ENCODE results near the gene OARD1. TPM values are rescaled to one million over a fixed set of nuclear protein-coding genes. Genes with fewer than 3 reads are reported as not detected.

The OARD1 gene
- total RNA-seq, 1 experiment from 2014 or later, result 35.0 TPM

DNA sequence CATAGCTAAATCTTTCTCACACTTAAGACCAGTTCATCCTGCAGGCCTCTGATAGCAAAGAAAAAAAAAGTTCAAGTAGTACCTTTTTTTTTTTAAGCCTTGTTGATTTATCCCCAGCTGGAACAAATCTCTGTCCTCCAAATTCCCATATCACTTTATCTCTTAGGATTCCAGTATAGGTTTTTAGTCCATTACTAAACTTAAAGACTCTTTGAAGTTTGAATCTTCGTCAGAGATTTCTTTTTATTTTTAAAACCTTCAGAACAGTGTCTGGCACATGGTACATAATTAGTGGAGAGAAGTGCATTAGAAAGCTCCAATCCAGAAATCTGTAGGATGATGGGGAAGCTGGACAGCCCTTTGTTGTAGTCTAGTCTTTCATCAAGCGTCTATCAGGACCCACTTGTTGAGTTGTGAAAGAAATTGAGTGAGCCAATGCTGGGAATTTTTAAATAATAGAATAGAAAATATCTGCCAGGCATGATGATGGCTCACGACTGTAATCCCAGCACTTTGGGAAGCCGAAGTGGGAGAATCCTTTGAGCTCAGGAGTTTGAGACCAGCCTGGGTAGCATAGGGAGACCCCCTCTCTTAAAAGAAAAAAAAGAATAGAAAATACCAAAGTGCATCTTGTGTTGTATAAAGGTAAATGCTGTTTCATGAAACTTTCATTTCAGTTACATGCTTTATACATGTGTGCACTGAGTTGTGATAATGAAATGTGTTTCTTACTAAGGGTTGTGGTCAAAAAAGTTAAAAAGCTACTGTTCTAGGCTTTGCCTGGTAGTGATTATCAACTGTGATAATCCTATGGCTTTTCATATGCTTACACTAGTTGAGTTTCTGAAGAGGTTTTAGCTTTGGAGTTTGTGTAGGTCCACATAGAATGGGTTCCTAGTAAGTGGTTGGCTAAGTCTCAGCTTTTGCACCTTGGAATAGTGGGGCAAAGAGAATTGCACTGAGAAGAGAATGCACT is 3.8 kb upstream of the OARD1 start:
- H4K20me1 ChIP-seq (ENCODE audit: insufficient read depth), result peaks cover 49% of the 10 kb centered on the region
- H3K27ac ChIP-seq, result no peak overlapping the region
- ChIA-PET POLR2A (ENCODE audit: unreplicated experiment) (no interaction called here), CTCF (no interaction called here)
- peak overlapping the region; percentile 91 for H3K4me2 ChIP-seq
- H2AFZ ChIP-seq, result no peak overlapping the region
- BruUV-seq (replicated peaks), result no TSS peak
- peaks cover 71% of the 10 kb centered on the region for H3K79me2 ChIP-seq (ENCODE audit: low read depth)
- H3K4me3 ChIP-seq, result 0 out of 2 replicates have a peak overlapping the region, but pooled peaks have one; percentile 82
- no peak for TF ChIP-seq EZH2 (IDR thresholded peaks at IDR 0.05; ENCODE audit: low read depth)
- TF ChIP-seq CTCF (conservative IDR thresholded peaks at IDR 0.05), result no peak
- DNase-seq, result no peak
- intact Hi-C loops (cut with micrococcal nuclease; ENCODE audit: unreplicated experiment), result loop anchor here (5.0 kb wide), 1 partner anchor 1964 kb away; no protein-coding TSS in a partner anchor
- H3F3A ChIP-seq (ENCODE audit: insufficient read depth, low read depth), result peaks cover 31% of the 10 kb centered on the region
- peaks cover 33% of the 10 kb centered on the region for H3K36me3 ChIP-seq (ENCODE audit: low read depth)
- no peaks in the 10 kb centered on the region for H3K9me3 ChIP-seq (ENCODE audit: insufficient read depth, low read depth)
- peaks cover 20% of the 10 kb centered on the region for H3K4me1 ChIP-seq (replicated peaks; ENCODE audit: insufficient read depth)
- H3K27me3 ChIP-seq (ENCODE audit: insufficient read depth, low read depth), result no peaks in the 10 kb centered on the region
- H3K9me2 ChIP-seq (ENCODE audit: insufficient read depth), result no peaks in the 10 kb centered on the region

DNA sequence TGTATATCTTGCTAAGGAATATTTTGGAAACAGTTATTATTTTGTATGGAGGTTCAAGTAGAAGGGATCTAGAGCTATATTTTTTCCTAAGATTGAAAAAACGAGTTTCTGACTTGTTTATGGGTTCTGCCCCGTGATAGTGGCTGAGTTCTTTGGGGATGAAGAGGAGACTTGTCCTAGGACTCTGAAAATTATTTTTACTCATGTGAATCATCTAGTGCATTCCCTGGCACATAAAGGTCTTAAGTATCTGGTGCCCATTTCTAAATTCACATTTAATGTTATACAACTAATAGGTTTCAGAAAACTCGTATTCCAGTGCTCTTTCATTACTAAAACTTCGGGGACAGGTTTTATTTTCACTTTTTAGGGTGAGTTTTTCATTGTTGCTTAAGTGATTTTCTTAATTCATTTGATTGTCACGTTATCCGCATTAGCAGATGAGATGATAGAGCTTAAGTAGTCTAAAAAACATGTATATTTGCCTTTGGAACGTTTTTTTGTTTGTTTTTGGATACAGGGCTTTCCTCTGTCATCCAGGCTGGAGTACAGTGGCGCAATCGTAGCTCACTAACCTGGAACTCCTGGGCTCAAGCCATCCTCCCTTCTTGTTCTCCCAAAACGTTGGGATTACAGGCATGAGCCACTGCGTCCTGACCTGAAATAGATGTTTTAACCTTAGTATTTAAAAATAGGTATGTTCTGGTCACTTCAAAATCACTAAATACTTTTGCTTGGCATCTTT is 2.7 kb upstream of the OARD1 start:
- BruUV-seq (replicated peaks), result no TSS peak
- H3K79me2 ChIP-seq (ENCODE audit: low read depth), result peaks cover 74% of the 10 kb centered on the region
- no peaks in the 10 kb centered on the region for H3K27me3 ChIP-seq (ENCODE audit: insufficient read depth, low read depth)
- no peak for TF ChIP-seq CTCF (conservative IDR thresholded peaks at IDR 0.05)
- POLR2A ChIA-PET (ENCODE audit: unreplicated experiment), result no interaction called here
- CTCF ChIA-PET, result interaction anchor here (0.8 kb wide), 1 partner anchor 47 kb away, joined by 4 read pairs; no protein-coding TSS in a partner anchor
- 0 out of 2 replicates have a peak overlapping the region, but pooled peaks have one; percentile 86 for H2AFZ ChIP-seq
- no peak for DNase-seq
- H3F3A ChIP-seq (ENCODE audit: insufficient read depth, low read depth), result peaks cover 34% of the 10 kb centered on the region
- H3K9me3 ChIP-seq (ENCODE audit: insufficient read depth, low read depth), result no peaks in the 10 kb centered on the region
- H3K27ac ChIP-seq, result no peak overlapping the region
- H3K4me3 ChIP-seq, result peak overlapping the region; percentile 82
- peak overlapping the region; percentile 91 for H3K4me2 ChIP-seq
- peaks cover 38% of the 10 kb centered on the region for H4K20me1 ChIP-seq (ENCODE audit: insufficient read depth)
- peaks cover 24% of the 10 kb centered on the region for H3K36me3 ChIP-seq (ENCODE audit: low read depth)
- H3K4me1 ChIP-seq (replicated peaks; ENCODE audit: insufficient read depth), result peaks cover 30% of the 10 kb centered on the region
- H3K9me2 ChIP-seq (ENCODE audit: insufficient read depth), result no peaks in the 10 kb centered on the region
- intact Hi-C loops (cut with micrococcal nuclease; ENCODE audit: unreplicated experiment), result loop anchor here (5.0 kb wide), 2 partner anchors 1873 to 1963 kb away; no protein-coding TSS in a partner anchor

DNA sequence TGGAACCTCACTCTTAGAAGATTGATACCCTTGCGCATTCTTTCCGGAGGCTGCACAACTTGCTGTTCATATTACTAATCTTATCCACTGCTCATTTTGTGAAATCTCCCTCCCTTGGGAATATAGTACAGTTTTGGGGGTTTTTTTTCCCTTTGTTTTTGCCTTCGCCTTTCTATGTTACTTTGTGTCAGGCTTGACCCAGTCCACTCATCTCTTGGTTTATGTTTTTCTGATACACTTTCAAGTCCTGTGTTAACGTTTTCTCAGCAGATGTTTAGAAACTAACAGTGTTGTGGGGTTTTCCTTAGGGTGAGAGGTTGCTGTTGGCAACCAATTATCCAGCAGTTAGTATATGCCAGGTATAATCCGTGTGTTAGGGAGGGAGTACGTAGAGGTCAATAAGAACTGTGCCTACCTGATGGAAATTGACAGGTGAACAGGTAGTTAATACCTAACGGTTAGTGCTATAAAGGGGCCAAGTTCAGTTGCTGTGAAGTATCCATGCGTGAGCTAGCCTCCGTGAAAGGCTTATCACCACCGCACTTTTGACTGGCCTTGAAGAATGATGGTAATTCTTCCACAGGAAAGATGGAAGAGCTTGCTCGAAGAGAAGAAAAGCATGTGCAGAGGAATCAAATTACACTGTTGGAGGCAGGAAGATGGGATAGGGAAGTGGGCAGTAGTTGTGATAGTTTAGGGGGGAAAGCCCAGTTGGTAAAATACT is 2.0 kb upstream of the OARD1 start:
- H3K36me3 ChIP-seq (ENCODE audit: low read depth), result peaks cover 17% of the 10 kb centered on the region
- CTCF ChIA-PET, result interaction anchor here (0.8 kb wide), 1 partner anchor 46 kb away, joined by 4 read pairs; no protein-coding TSS in a partner anchor
- TF ChIP-seq CTCF (conservative IDR thresholded peaks at IDR 0.05), result no peak
- no peak for TF ChIP-seq EZH2 (IDR thresholded peaks at IDR 0.05; ENCODE audit: low read depth)
- H3K4me3 ChIP-seq, result peak overlapping the region; percentile 82
- no peaks in the 10 kb centered on the region for H3K9me2 ChIP-seq (ENCODE audit: insufficient read depth)
- DNase-seq, result no peak
- peak overlapping the region; percentile 86 for H2AFZ ChIP-seq
- H3K27ac ChIP-seq, result peak overlapping the region; percentile 96
- H4K20me1 ChIP-seq (ENCODE audit: insufficient read depth), result peaks cover 32% of the 10 kb centered on the region
- peaks cover 32% of the 10 kb centered on the region for H3K4me1 ChIP-seq (replicated peaks; ENCODE audit: insufficient read depth)
- H3K9me3 ChIP-seq (ENCODE audit: insufficient read depth, low read depth), result no peaks in the 10 kb centered on the region
- peaks cover 71% of the 10 kb centered on the region for H3K79me2 ChIP-seq (ENCODE audit: low read depth)
- intact Hi-C loops (cut with micrococcal nuclease; ENCODE audit: unreplicated experiment), result loop anchor here (5.0 kb wide), 1 partner anchor 1872 kb away; no protein-coding TSS in a partner anchor
- peaks cover 34% of the 10 kb centered on the region for H3F3A ChIP-seq (ENCODE audit: insufficient read depth, low read depth)
- BruUV-seq (replicated peaks), result TSS peak; percentile 47
- H3K27me3 ChIP-seq (ENCODE audit: insufficient read depth, low read depth), result no peaks in the 10 kb centered on the region
- peak overlapping the region; percentile 91 for H3K4me2 ChIP-seq
- POLR2A ChIA-PET (ENCODE audit: unreplicated experiment), result interaction anchor here (0.6 kb wide), 1 partner anchor 801 kb away, joined by 4 read pairs; no protein-coding TSS in a partner anchor

Data from PC-9 (cell line).